CD4-positive, alpha-beta T cell (primary cell): Measurements from ENCODE around the gene THADA. TPM values are rescaled to one million over a fixed set of nuclear protein-coding genes. Genes with fewer than 3 reads are reported as not detected.

ENCODE experiments used
- ATAC-seq: fragments of 200-7000 bp; cut with Tn5 transposase; one replicate; pipeline ENCODE4 v1.10.0; 2022; ENCODE audit warnings: mild to moderate bottlenecking; ENCODE audit not compliant: poor library complexity
- CTCF ChIA-PET: fragments of 350-600 bp; sonication (Branson Sonifier 250); formaldehyde crosslinking; loops from one replicate; lab custom pipeline; 2021; ENCODE audit warnings: antibody characterized with exemption, inconsistent platforms; lab: Charles Lee
- POLR2A ChIA-PET: fragments of 350-600 bp; sonication (Branson Sonifier 250); formaldehyde crosslinking; loops from one replicate; lab custom pipeline; 2021; ENCODE audit warnings: antibody characterized with exemption, inconsistent platforms; lab: Charles Lee
- DNase-seq, 14 experiments: peaks; one replicate each; pipeline ENCODE4 v3.0.0-alpha.2; 2013 to 2020; ENCODE audit warnings: mixed read lengths in 2 of 14
- H3K27ac ChIP-seq, 2 donors: one replicate each; pipeline versions ENCODE4 v1.5.1 to v1.7.0; 2013; ENCODE audit warnings: low read length in 2 of 2, low read depth in 1 of 2, mild to moderate bottlenecking in 1 of 2
- H3K27me3 ChIP-seq, 2 experiments: 1 replicate in 1 of 2; 2 replicates in 1 of 2; pipeline versions ENCODE4 v1.6.1 to v1.7.0; 2013; ENCODE audit warnings: low read length in 2 of 2, control low read depth in 1 of 2, mild to moderate bottlenecking in 1 of 2, moderate library complexity in 1 of 2; ENCODE audit not compliant: insufficient read depth in 2 of 2, control insufficient read depth in 1 of 2
- H3K36me3 ChIP-seq: one replicate; pipeline ENCODE4 v1.6.1; 2013; ENCODE audit warnings: low read length, control low read depth; ENCODE audit not compliant: insufficient read depth
- H3K4me1 ChIP-seq: one replicate; pipeline ENCODE4 v1.6.1; 2013; ENCODE audit warnings: low read length, control low read depth; ENCODE audit not compliant: insufficient read depth
- H3K4me3 ChIP-seq: one replicate; pipeline ENCODE4 v1.5.1; 2013; ENCODE audit warnings: mild to moderate bottlenecking, low read length, moderate library complexity
- H3K9me3 ChIP-seq, 2 experiments: 1 replicate in 1 of 2; 2 replicates in 1 of 2; pipeline versions ENCODE4 v1.6.1 to v1.7.0; 2013; ENCODE audit warnings: low read length in 2 of 2, mild to moderate bottlenecking in 2 of 2, control low read depth in 1 of 2, moderate library complexity in 1 of 2; ENCODE audit not compliant: control insufficient read depth in 1 of 2, insufficient read depth in 1 of 2
- H3K27ac Mint-ChIP-seq: one replicate; pipeline ENCODE4 v1.8.0; 2020; ENCODE audit warnings: mixed read lengths
- H3K27me3 Mint-ChIP-seq: one replicate; pipeline ENCODE4 v1.8.0; 2021; ENCODE audit warnings: mixed read lengths
- H3K36me3 Mint-ChIP-seq: one replicate; pipeline ENCODE4 v1.8.0; 2021; ENCODE audit warnings: low read depth, mixed read lengths
- H3K4me1 Mint-ChIP-seq: one replicate; pipeline ENCODE4 v1.8.0; 2021; ENCODE audit warnings: low read depth, mixed read lengths
- H3K4me3 Mint-ChIP-seq: one replicate; pipeline ENCODE4 v1.8.0; 2020; ENCODE audit warnings: mild to moderate bottlenecking, mixed read lengths
- H3K9me3 Mint-ChIP-seq: one replicate; pipeline ENCODE4 v1.8.0; 2020; ENCODE audit warnings: mixed read lengths
- CTCF ChIP-seq: fragments of 200-600 bp; IDR thresholded peaks from one replicate; pipeline ENCODE4 v1.8.0; 2022; ENCODE audit warnings: antibody characterized with exemption, mild to moderate bottlenecking
- intact Hi-C, 2 experiments: fragments of 100-400 bp; cut with DNase I in 1 of 2; cut with micrococcal nuclease in 1 of 2; formaldehyde crosslinking; loops; one replicate each; pipeline versions ENCODE4 v1.15.1 to v1.9.0; 2023 to 2025; cut with DNase I, micrococcal nuclease
- total RNA-seq, 174 experiments: library from RNA in 2 of 174; stranded (reverse) in 2 of 174; gene quantifications; one replicate each; pipeline ENCODE4 v1.2.3 and lab custom pipeline; 2021 to 2026

The THADA gene
- total RNA-seq, 2 experiments from 2014 or later: 29.3 to 32.9 TPM

GRCh38 chr2:43619511-43619910, 23.7 kb upstream of the THADA start:
- DNase-seq (no peak), ATAC-seq (no peak)
- ChIA-PET POLR2A (no interaction called here), CTCF (no interaction called here)
- Histone ChIP-seq H3K36me3 (no peaks in the 10 kb centered on the region), H3K4me3 (no peak overlapping the region), H3K27ac (no peak overlapping the region), H3K27me3 (peaks cover 0 to 12% of the 10 kb centered on the region in 2 experiments), H3K9me3 (no peaks in the 10 kb centered on the region), H3K4me1 (no peaks in the 10 kb centered on the region)
- Mint-ChIP-seq H3K27me3 (peaks cover 34% of the 10 kb centered on the region), H3K27ac (no peak overlapping the region), H3K36me3 (no peaks in the 10 kb centered on the region), H3K4me1 (no peaks in the 10 kb centered on the region), H3K9me3 (no peaks in the 10 kb centered on the region), H3K4me3 (no peak overlapping the region)
- intact Hi-C loops: no loop called here
- no peak for TF ChIP-seq CTCF

DNA sequence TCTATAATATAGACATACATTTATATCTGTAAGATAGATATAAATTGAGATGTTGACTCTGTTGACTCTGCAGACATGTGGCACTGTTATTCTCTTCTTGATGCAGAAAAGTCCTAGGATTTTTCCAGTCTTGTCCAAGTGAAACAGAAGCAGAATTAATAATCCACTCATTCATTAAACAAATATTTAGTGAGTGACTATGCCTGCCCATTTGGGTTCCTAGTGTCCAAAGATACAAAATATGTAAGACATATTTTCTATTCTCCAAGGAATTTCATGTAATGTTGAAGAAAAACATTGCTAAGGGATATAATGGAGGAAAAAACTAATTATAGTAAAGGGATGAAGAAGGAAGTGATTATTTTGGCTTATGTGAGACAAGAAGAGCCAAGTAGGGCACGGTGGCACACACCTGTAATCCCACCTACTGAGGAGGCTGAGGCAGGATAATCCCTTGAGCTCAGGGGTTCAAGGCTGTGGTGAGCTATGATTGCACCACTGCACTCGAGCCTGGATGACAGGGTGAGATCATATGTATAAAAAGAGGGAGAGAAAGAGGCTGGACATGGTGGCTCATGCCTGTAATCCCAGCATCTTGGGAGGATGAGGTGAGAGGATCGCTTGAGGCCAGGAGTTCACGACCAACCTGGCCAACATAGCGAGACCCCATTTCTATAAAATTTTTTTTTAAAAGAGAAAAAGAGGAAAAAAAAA, 21.3 kb upstream of the THADA start:
- intact Hi-C loops: no loop called here
- Mint-ChIP-seq H3K36me3 (no peaks in the 10 kb centered on the region), H3K9me3 (no peaks in the 10 kb centered on the region), H3K27me3 (peaks cover 15% of the 10 kb centered on the region), H3K27ac (no peak overlapping the region), H3K4me1 (no peaks in the 10 kb centered on the region), H3K4me3 (no peak overlapping the region)
- TF ChIP-seq CTCF: no peak
- Histone ChIP-seq H3K4me1 (no peaks in the 10 kb centered on the region), H3K9me3 (no peaks in the 10 kb centered on the region), H3K4me3 (no peak overlapping the region), H3K27me3 (no peaks in the 10 kb centered on the region), H3K36me3 (no peaks in the 10 kb centered on the region), H3K27ac (no peak overlapping the region)
- no peak for ATAC-seq
- no peak for DNase-seq
- CTCF ChIA-PET: no interaction called here
- POLR2A ChIA-PET: no interaction called here

DNA sequence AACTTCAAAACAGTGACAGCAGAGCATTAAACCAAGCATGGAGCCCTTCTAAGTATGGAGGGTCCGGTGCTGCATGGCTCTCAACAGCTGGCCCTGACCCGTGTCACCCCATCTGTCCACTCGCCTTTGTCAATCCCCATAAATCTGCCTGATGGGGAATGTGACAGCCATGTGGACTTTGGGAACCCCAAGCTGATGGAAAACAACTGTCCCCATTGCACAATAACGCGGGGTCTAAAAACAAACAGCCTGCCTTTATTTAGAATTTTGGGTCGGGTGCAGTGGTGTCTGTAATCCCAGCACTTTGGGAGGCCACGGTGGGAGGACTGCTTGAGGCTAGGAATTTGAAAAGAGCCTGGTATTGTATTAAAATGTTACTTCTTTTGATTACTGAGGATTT, 17.1 kb upstream of the THADA start:
- Histone ChIP-seq H3K36me3 (no peaks in the 10 kb centered on the region), H3K4me3 (no peak overlapping the region), H3K4me1 (no peaks in the 10 kb centered on the region), H3K9me3 (no peaks in the 10 kb centered on the region), H3K27me3 (no peaks in the 10 kb centered on the region), H3K27ac (no peak overlapping the region)
- ChIA-PET POLR2A (no interaction called here), CTCF (interaction anchor here (0.8 kb wide), 1 partner anchor 8 kb away, joined by 3 read pairs; no protein-coding TSS in a partner anchor)
- TF ChIP-seq CTCF: no peak
- Mint-ChIP-seq H3K4me1 (no peaks in the 10 kb centered on the region), H3K4me3 (no peak overlapping the region), H3K27me3 (peaks cover 6% of the 10 kb centered on the region), H3K9me3 (no peaks in the 10 kb centered on the region), H3K27ac (no peak overlapping the region), H3K36me3 (no peaks in the 10 kb centered on the region)
- ATAC-seq (no peak), DNase-seq (no peak)
- intact Hi-C loops: loop anchor here in 1 of 2 experiments (5.0 kb wide), 1 partner anchor 1344 kb away; no protein-coding TSS in a partner anchor
